SK-N-SH (cell line): Measurements from ENCODE around the gene C11orf42. TPM values are rescaled to one million over a fixed set of nuclear protein-coding genes. Genes with fewer than 3 reads are reported as not detected.

ENCODE experiments used
- CTCF ChIA-PET: fragments of 300-600, 350-600 bp; formaldehyde crosslinking; extraction: SDS; loops from one replicate; lab custom pipeline; 2021; lab: Yijun Ruan, JAX
- POLR2A ChIA-PET: fragments of 350-600 bp; sonication (Branson Sonifier 250); formaldehyde crosslinking; extraction: SDS; loops from one replicate; lab custom pipeline; 2020; ENCODE audit warnings: antibody characterized with exemption, inconsistent platforms; lab: Yijun Ruan, JAX
- DNase-seq: peaks from one replicate; pipeline ENCODE4 v3.0.0; 2012
- H2AFZ ChIP-seq: fragments of 200-600 bp; sonication (generic); 2 replicates; pipeline ENCODE4 v1.8.1; 2016; ENCODE audit warnings: antibody characterized with exemption, mild to moderate bottlenecking, low read depth
- H3F3A ChIP-seq: fragments of 200-600 bp; sonication (generic); replicated peaks from 2 replicates; pipeline ENCODE3; 2016; ENCODE audit warnings: antibody characterized with exemption, mild to moderate bottlenecking; ENCODE audit not compliant: insufficient read depth
- H3K27ac ChIP-seq, 2 experiments: fragments of 200-500 bp in 1 of 2; fragments of 200-600 bp in 1 of 2; sonication (Bioruptor generic) in 1 of 2; sonication (generic), shearing (Covaris generic) in 1 of 2; 2 replicates each; pipeline versions ENCODE4 v1.5.1 to v1.6.1; 2014 to 2016; ENCODE audit warnings: low read depth in 2 of 2, inconsistent platforms in 1 of 2, low read length in 1 of 2, mild to moderate bottlenecking in 1 of 2, mixed read lengths in 1 of 2
- H3K27me3 ChIP-seq: fragments of 200-600 bp; sonication (generic), shearing (Covaris generic); 2 replicates; pipeline ENCODE4 v1.6.1; 2016; ENCODE audit warnings: mixed run types; ENCODE audit not compliant: insufficient read depth
- H3K36me3 ChIP-seq, 2 experiments: fragments of 200-500 bp in 1 of 2; fragments of 200-600 bp in 1 of 2; sonication (Bioruptor generic) in 1 of 2; sonication (generic) in 1 of 2; replicated peaks in 1 of 2; 2 replicates each; pipeline versions ENCODE3 to v1.5.1; 2014 to 2016; ENCODE audit warnings: low read length in 1 of 2, mild to moderate bottlenecking in 1 of 2; ENCODE audit not compliant: insufficient read depth in 2 of 2, control insufficient read depth in 1 of 2
- H3K4me1 ChIP-seq, 2 experiments: fragments of 200-500 bp in 1 of 2; fragments of 200-600 bp in 1 of 2; sonication (Bioruptor generic) in 1 of 2; sonication (generic), shearing (Covaris generic) in 1 of 2; 2 replicates each; pipeline versions ENCODE4 v1.5.1 to v1.6.1; 2014 to 2016; ENCODE audit warnings: low read depth in 1 of 2, low read length in 1 of 2, mixed run types in 1 of 2; ENCODE audit not compliant: insufficient read depth in 2 of 2, control insufficient read depth in 1 of 2
- H3K4me2 ChIP-seq: fragments of 200-600 bp; sonication (generic), shearing (Covaris generic); 2 replicates; pipeline ENCODE4 v1.6.1; 2017; ENCODE audit warnings: mixed run types
- H3K4me3 ChIP-seq, 2 experiments: fragments of 200-500 bp in 1 of 2; fragments of 200-600 bp in 1 of 2; sonication (Bioruptor generic) in 1 of 2; sonication (generic), shearing (Covaris generic) in 1 of 2; 2 replicates each; pipeline versions ENCODE4 v1.5.1 to v1.8.1; 2014 to 2016; ENCODE audit warnings: low read depth in 2 of 2, inconsistent platforms in 1 of 2, low read length in 1 of 2, mild to moderate bottlenecking in 1 of 2, mixed read lengths in 1 of 2, moderate library complexity in 1 of 2
- H3K79me2 ChIP-seq: fragments of 200-600 bp; sonication (generic); 2 replicates; pipeline ENCODE4 v1.8.1; 2017; ENCODE audit warnings: mild to moderate bottlenecking; ENCODE audit not compliant: insufficient read depth
- H3K9ac ChIP-seq: fragments of 200-600 bp; sonication (generic); 2 replicates; pipeline ENCODE4 v1.6.1; 2017; ENCODE audit warnings: mixed run types
- H3K9me2 ChIP-seq: fragments of 200-600 bp; sonication (generic); 2 replicates; pipeline ENCODE4 v1.6.1; 2017; ENCODE audit warnings: mixed run types
- H3K9me3 ChIP-seq: fragments of 200-600 bp; sonication (generic); 2 replicates; pipeline ENCODE4 v1.6.1; 2017; ENCODE audit warnings: mixed run types, mild to moderate bottlenecking, moderate library complexity
- H4K20me1 ChIP-seq: fragments of 200-600 bp; sonication (generic); 2 replicates; pipeline ENCODE4 v1.6.1; 2017; ENCODE audit warnings: mild to moderate bottlenecking, mixed run types; ENCODE audit not compliant: insufficient read depth
- CHD2 ChIP-seq: fragments of 150-350 bp; IDR thresholded peaks from 2 replicates; pipeline ENCODE4 v1.6.1; 2018; ENCODE audit warnings: low read length; ENCODE audit not compliant: partially characterized antibody
- CTCF ChIP-seq: fragments of 200-600 bp; sonication (generic); IDR thresholded peaks from 2 replicates; pipeline ENCODE4 v1.6.1; 2017; ENCODE audit warnings: antibody characterized with exemption, mild to moderate bottlenecking, moderate library complexity
- EZH2phosphoT487 ChIP-seq: fragments of 200-600 bp; sonication (generic); IDR thresholded peaks from 2 replicates; pipeline ENCODE4 v1.6.1; 2017; ENCODE audit warnings: low read depth, mixed run types, mild to moderate bottlenecking, antibody characterized with exemption, moderate library complexity, borderline replicate concordance
- FOSL2 ChIP-seq: IDR thresholded peaks from 2 replicates; pipeline ENCODE4 v1.4.0; 2012; ENCODE audit warnings: low read depth, mild to moderate bottlenecking, moderate library complexity, borderline replicate concordance
- FOXJ3 ChIP-seq: sonication (generic); formaldehyde crosslinking; IDR thresholded peaks from 2 replicates; pipeline ENCODE4 v1.5.1; 2020; ENCODE audit warnings: mild to moderate bottlenecking, missing genetic modification reagents
- FOXM1 ChIP-seq: IDR thresholded peaks from 2 replicates; pipeline ENCODE4 v1.4.0; 2012; ENCODE audit warnings: low read depth, mild to moderate bottlenecking
- GABPA ChIP-seq: IDR thresholded peaks from 2 replicates; pipeline ENCODE4 v1.4.0; 2012; ENCODE audit warnings: low read depth, mild to moderate bottlenecking
- MAX ChIP-seq: IDR thresholded peaks from 2 replicates; pipeline ENCODE4 v1.4.0; 2012; ENCODE audit warnings: low read depth
- MEF2A ChIP-seq: IDR thresholded peaks from 2 replicates; pipeline ENCODE4 v1.4.0; 2012; ENCODE audit warnings: low read depth, borderline replicate concordance
- NRF1 ChIP-seq: IDR thresholded peaks from 2 replicates; pipeline ENCODE4 v1.6.1; 2012; ENCODE audit warnings: low read depth, mild to moderate bottlenecking, low read length
- POLR2AphosphoS5 ChIP-seq: IDR thresholded peaks from 2 replicates; pipeline ENCODE4 v1.6.1; 2012; ENCODE audit warnings: low read depth, low read length
- RCOR1 ChIP-seq: fragments of 150-350 bp; IDR thresholded peaks from 2 replicates; pipeline ENCODE4 v1.6.1; 2017; ENCODE audit warnings: antibody characterized with exemption, low read length
- RFX5 ChIP-seq: IDR thresholded peaks from 2 replicates; pipeline ENCODE4 v1.6.1; 2012; ENCODE audit warnings: mild to moderate bottlenecking, improper control_type of control experiment, low read length
- RXRA ChIP-seq: IDR thresholded peaks from 2 replicates; pipeline ENCODE4 v1.4.0; 2012; ENCODE audit warnings: low read depth, mild to moderate bottlenecking, borderline replicate concordance
- SIN3A ChIP-seq: IDR thresholded peaks from 2 replicates; pipeline ENCODE4 v1.6.1; 2012; ENCODE audit warnings: low read depth, mild to moderate bottlenecking, low read length, moderate library complexity, borderline replicate concordance
- SMC3 ChIP-seq: IDR thresholded peaks from 2 replicates; pipeline ENCODE4 v1.6.1; 2012; ENCODE audit warnings: low read depth, low read length, improper control_type of control experiment
- YY1 ChIP-seq: IDR thresholded peaks from 2 replicates; pipeline ENCODE4 v1.4.0; 2012; ENCODE audit warnings: low read depth, mild to moderate bottlenecking
- ZBTB33 ChIP-seq: IDR thresholded peaks from 2 replicates; pipeline ENCODE4 v1.4.0; 2012; ENCODE audit warnings: low read depth, borderline replicate concordance
- WGBS: methylation state at CpG from one replicate; pipeline ENCODE4 v1.1.6; 2017; ENCODE audit warnings: low lambda C conversion rate; 5-methylcytosine and 5-hydroxymethylcytosine counted together
- polyA plus RNA-seq, 3 experiments: library from polyadenylated mRNA; depleted of rRNA; stranded (reverse); fragments of >200 nt; gene quantifications; 2 replicates each; pipeline ENCODE4 v1.2.3, GENCODE V29; 2012

C11orf42 gene
- polyA plus RNA-seq, 1 of the 3 experiments (the other 2 are of a cell fraction), result not detected

GRCh38 chr11:6197466-6198200 is 7.7 kb upstream of the C11orf42 start:
- WGBS, result 8% methylated on average over 4 of the region's 4 CpGs
- no peak for DNase-seq
- POLR2A ChIA-PET, result no interaction called here
- Histone ChIP-seq H3K36me3 (no peaks in the 10 kb centered on the region), H3K27me3 (no peaks in the 10 kb centered on the region), H3K4me2 (no peak overlapping the region), H3K9me2 (no peaks in the 10 kb centered on the region), H4K20me1 (no peaks in the 10 kb centered on the region), H2AFZ (no peak overlapping the region), H3K27ac (no peak overlapping the region), H3K4me3 (no peak overlapping the region), H3K4me1 (no peaks in the 10 kb centered on the region), H3K9me3 (no peaks in the 10 kb centered on the region), H3F3A (no peaks in the 10 kb centered on the region), H3K9ac (no peak overlapping the region), H3K79me2 (no peaks in the 10 kb centered on the region)
- CTCF ChIA-PET, result interaction anchor here (1.1 kb wide), 1 partner anchor 156 kb away, joined by 3 read pairs; no protein-coding TSS in a partner anchor
- TF ChIP-seq FOXM1, result no peak
- TF ChIP-seq CTCF, result no peak
- TF ChIP-seq RFX5, result no peak
- no peak for TF ChIP-seq EZH2phosphoT487
- TF ChIP-seq CHD2, result no peak
- TF ChIP-seq MAX, result no peak
- no peak for TF ChIP-seq RXRA
- no peak for TF ChIP-seq ZBTB33
- TF ChIP-seq RCOR1, result no peak
- no peak for TF ChIP-seq YY1
- no peak for TF ChIP-seq NRF1
- TF ChIP-seq SIN3A, result no peak
- TF ChIP-seq SMC3, result no peak
- no peak for TF ChIP-seq POLR2AphosphoS5
- TF ChIP-seq GABPA, result no peak
- TF ChIP-seq MEF2A, result no peak
- no peak for TF ChIP-seq FOXJ3 (CRISPR knock-in tag)
- TF ChIP-seq FOSL2, result no peak
